Bone marrow (tissue), 2 donors: ENCODE results near the gene COL23A1.

ENCODE experiments used
- DNase-seq, 2 donors: peaks; one replicate each; lab custom pipeline; 2025; lab: John Stamatoyannopoulos, UW

COL23A1 gene

GRCh38 chr5:178282391-178282790 is 307.8 kb downstream of the COL23A1 start:
- DNase-seq, result no peak

DNA sequence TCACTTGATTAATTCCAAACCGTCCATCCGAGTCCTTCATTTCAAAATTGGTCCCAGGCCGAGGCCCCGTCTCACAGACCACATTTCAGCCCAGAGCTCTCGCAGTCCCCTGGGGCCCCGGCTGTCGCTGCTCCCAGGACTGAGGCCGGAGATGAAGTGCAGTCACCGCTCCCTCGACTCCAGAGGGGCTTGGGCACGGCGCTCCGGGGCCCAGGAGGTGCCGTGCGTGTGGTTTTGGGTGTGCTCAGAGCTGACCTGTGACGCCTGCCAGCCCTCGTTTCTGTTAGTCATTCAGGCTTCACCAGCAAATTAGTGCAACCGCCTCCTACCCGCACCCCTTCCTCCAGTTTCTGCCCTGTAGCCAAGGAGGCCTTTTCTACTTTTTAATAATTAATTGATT is 308.9 kb downstream of the COL23A1 start:
- DNase-seq, result no peak

GRCh38 chr5:178280631-178281030 is 309.6 kb downstream of the COL23A1 start:
- DNase-seq, result no peak

DNA sequence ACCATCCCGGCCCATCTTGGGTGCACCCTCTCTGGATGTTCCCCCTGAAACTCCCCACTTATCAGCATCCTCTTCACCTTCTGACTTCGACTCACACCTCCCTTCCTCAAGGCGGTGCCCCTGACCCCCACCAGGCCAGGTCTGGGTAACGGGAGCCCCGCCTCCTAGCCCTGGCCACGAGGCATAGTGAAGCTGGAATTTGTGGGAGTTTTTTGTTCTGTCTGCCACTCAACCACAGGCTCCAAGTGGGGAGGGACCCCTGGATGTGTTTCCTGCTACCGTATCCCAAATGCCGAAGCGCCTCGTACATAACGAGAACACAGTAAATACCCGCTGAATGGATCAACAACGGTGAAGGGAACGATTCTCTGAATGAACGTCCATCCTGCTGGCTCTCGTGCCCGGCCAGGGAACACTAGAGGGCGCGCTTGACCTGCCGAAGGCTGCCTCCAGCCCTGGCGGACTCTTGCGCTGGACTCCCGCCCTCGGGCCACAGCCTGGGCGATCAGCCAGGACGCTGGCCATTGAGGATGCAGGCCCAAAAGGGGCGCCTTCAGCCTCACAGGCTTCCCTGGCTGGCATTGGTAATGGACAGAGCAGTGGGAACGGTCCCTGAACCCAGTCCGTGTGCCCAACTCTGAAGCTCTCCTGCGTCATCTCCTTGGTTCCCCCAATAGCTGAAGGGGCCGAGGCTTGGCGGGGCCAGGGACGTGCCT is 310.3 kb downstream of the COL23A1 start:
- peak in 1 of 2 donors; percentile 58 for DNase-seq

DNA sequence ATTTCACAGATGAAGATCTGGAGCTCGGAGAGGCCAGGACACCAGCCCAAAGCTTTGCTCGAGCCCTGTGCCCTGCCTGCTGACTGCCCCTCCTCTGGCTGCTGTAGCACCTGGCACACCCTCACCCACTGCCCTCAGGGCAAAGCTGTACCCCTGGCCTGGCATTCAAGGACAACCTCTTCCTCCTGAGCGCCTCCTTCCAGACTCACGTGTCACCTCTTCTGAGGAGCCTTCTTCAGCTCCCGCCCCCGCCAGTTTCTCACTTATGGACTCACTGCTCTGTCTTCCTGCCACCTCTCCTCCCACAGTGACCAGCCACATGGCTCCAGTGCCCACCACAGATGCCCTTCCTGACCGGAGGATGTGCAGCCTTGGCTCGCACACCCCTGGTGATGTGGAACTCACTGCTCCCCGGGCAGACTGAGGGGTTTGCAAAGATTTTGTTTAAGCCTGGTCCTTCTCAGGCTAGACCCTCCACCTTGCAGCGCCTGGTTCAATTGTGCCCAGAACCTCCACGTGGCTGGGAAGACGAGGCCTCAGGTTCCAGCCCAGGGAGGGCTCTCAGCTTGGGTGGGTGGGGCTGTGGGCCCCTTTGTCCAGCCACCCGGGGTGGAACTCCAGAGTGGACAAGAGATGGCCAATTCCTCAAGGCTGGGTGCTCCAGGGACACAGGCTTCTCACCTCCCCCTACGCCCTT is 311.0 kb downstream of the COL23A1 start:
- no peak for DNase-seq

DNA sequence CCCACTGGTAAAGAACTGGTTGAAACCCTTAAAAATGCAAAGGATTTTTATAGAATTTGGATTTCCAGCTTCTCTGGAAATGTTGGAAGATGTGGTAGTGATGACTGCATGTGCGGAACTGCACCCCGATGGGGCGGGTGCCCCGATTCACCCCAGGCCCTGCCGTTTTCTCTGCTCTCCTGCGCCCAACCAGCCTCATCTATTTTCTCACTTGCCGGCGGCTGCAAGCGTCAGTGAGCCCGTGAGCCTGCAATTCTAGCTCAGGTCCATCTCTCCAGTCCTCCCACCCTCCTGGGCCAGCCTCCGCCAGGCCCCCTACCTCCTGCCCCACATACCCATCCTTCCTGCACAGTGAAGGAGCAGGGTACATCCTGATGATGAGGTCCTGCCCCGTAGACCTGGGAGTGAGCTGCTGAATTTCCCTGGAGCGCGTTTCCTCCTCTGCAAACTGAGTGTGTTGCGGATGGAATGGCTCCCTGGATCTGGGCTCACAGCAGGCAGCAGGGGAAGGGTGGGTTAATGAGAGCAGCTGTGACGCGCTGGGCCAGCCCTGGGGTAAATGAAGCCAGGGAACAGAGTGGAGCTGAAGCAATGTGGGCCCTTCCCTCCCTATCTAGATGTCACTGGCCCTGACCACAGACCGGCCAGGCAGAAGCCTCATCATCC is 311.7 kb downstream of the COL23A1 start:
- no peak for DNase-seq

DNA sequence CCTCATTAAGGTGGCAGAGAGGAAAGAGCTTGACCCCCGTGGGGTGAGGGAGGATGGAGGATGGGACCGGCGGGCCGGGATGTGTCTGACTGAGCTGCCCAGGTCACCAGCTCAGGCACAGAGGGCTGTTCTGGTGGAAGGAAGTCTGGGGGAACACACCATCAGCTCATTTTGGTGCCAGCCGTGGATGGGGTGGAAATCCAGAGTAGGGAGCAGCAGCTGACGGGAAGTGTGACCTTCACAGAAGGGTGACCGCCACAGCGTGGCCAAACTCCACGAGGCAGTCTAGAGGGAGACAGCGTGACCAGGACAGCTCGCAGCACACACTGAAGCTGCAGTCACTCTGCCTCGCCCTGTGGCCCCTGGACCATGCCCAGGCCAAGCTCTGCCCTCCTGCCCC is 312.3 kb downstream of the COL23A1 start:
- no peak for DNase-seq

DNA sequence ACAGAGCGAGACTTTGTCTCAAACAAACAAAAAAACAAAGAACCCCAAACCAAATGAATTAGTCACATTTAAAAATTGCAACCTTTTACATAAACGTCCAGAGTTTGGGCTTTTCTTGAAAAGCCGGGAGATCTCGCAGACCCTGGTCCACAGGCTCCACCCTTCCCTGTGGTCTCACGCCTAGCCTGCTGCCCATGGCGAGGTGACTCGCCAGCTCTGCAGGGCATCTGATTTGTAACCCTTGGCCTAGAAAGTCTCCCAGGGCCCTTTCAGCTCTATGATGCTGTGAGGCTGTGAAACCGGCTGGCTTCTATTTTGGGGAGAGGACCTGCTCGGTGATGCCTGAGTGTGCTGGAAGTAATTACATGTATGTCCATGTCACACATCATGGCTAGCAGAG is 312.8 kb downstream of the COL23A1 start:
- DNase-seq, result no peak

GRCh38 chr5:178274781-178275537 is 315.2 kb downstream of the COL23A1 start:
- no peak for DNase-seq

- no peak for DNase-seq
Measured at GRCh38 chr5:178273665-178274541, 316.3 kb downstream of the COL23A1 start.

DNA sequence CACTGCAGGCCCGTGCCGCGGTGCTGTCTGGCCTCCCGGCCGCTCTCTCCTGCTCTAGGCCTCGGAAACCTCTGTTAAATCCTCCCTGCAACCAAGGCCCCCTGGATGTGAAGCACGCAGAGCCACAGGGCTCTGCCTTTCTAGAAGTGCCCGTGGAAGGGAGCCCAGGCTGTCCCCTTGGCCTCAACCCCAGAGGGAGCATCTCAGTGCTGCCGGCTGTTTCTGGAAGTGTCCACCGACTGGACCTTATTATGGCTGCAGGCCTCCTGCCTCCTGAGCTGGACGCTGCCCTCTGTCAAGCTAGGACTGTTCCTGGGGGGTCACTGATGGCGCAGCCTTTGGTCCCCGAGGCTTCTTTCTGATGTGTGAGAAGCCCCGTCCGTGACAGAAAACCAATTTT is 317.2 kb downstream of the COL23A1 start:
- DNase-seq, result no peak

DNA sequence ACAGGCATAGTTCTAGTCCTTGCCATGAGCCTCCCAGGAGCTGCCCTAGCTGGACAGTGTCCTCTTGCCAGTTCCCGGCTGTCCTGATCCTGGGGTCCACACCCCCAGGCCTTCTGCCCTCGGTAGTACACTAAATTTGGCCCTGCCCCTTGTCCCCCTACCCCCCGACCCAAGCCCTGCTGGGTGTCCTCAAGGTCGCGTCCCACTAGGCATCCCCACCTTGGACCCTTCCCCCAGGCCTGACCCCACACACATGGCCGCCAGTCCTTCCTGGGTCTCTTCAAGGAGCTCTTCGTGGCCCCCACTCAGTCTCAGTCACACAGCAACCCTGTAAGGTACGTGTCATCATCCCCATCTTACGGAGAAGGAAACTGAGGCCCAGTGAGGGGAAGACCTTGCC is 317.6 kb downstream of the COL23A1 start:
- no peak for DNase-seq

GRCh38 chr5:178271726-178272479 is 318.3 kb downstream of the COL23A1 start:
- no peak for DNase-seq

GRCh38 chr5:178271231-178271630 is 319.0 kb downstream of the COL23A1 start:
- DNase-seq, result no peak

- no peak for DNase-seq
Measured at GRCh38 chr5:178269499-178269898, 320.7 kb downstream of the COL23A1 start.

DNA sequence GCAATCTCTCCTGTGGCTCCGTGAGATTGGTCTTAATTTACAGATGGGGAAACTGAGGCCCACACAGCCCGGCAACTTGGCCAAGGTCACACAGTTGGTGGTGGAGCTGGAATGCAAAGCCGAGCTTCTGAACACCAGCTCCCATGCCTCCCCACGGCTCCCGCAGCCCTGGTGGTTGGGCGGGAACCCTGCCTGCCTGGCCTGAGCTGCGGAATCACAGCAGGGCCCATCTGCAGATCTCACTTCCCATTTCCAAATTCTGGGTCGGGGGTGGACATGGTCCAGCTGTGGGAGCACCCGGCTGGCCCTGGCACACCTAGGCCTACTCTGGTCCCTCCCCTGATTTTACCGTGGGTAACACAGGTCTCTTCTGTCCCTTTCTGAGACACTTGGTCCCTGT is 322.3 kb downstream of the COL23A1 start:
- no peak for DNase-seq

DNA sequence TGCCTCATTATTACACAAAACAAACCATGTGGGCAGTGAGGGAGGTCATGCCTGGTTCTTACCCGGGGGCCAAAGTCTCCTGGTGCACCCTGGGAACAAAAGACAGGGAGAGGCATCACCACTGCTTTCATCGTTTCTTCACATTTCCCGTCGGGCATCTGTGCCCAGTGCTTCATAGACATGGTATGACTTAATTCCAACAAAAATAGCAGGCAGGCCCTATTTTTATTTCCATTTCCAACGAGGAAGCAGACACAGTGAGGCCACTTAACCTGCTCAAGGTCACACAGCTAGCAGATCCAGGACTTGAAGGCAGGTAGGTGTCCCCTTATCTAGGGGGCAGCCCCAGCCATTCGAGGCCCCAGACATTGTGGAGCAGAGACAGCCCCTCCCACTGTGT is 322.9 kb downstream of the COL23A1 start:
- DNase-seq, result no peak

DNA sequence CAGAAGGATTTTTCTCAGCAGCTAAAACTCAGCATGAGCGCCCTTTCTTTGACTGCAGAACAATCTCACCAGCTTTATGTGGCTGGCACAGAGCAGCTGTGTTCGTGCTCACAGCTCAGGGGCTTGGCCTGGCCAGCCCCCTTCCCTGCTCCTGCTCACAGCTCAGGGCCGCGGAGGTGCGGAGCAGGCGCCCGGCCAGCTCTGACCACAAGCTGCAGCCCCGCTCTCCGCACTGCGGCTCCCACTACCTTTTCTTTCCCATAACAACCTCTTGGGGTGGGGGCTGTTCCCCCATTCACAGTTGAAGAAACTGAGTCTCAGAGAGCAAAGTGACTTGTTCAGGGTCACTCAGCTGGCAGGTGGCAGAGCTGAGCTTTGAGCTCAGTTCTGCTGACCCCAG is 323.6 kb downstream of the COL23A1 start:
- no peak for DNase-seq

GRCh38 chr5:178265746-178266145 is 324.4 kb downstream of the COL23A1 start:
- DNase-seq, result no peak

- DNase-seq, result no peak
Measured at GRCh38 chr5:178264044-178264443, 326.1 kb downstream of the COL23A1 start.
